ENCODE results near the gene LMO1. TPM values are rescaled to one million over a fixed set of nuclear protein-coding genes. Genes with fewer than 3 reads are reported as not detected.
A peak's percentile ranks its signal among the peaks of the same experiment; 100 is the strongest.

LMO1 gene
- total and polyA plus RNA-seq, 2 of the 8 experiments (the other 6 are each of a cell fraction or from before 2014, with no cell fraction given), result 0.17 TPM; not detected in 1

- Histone ChIP-seq H3K14ac (ENCODE audit: insufficient read length) (no peak overlapping the region), H4K91ac (replicated peaks; ENCODE audit: insufficient read length, low read length) (no peak overlapping the region), H3K27me3 (replicated peaks in 1 of 4; ENCODE audit: control insufficient read depth in 3 of 4, extremely low read depth in 1 of 4, insufficient read depth in 3 of 4, low read length in 3 of 4) (peaks cover 15 to 19% (median 17%) of the 10 kb centered on the region in 4 experiments), H3K18ac (ENCODE audit: extremely low read depth, low read length) (no peak overlapping the region), H3K79me1 (ENCODE audit: low read depth, low read length) (no peaks in the 10 kb centered on the region), H2BK120ac (replicated peaks; ENCODE audit: low read depth, low read length) (no peak overlapping the region), H3K27ac (ENCODE audit: low read depth, low read length) (no peak overlapping the region), H3K56ac (replicated peaks; ENCODE audit: insufficient read length, low read depth, low read length) (no peak overlapping the region), H2BK20ac (ENCODE audit: low read length) (no peak overlapping the region), H4K20me1 (replicated peaks in 1 of 2; ENCODE audit: control insufficient read depth in 1 of 2, insufficient read depth in 2 of 2, low read length in 2 of 2) (no peaks in the 10 kb centered on the region), H3K23me2 (ENCODE audit: low read depth, low read length) (no peaks in the 10 kb centered on the region; the same call in 1 of the 2 replicates), H2AK5ac (ENCODE audit: low read depth, low read length) (no peak overlapping the region), H2AFZ (ENCODE audit: low read length) (no peak overlapping the region), H3K79me2 (ENCODE audit: control insufficient read depth in 1 of 2, insufficient read depth in 2 of 2, low read length in 2 of 2) (no peaks in the 10 kb centered on the region), H3K4me1 (replicated peaks in 1 of 4; ENCODE audit: control insufficient read depth in 3 of 4, insufficient read depth in 4 of 4, low read length in 3 of 4) (peaks cover 0 to 3% (median 1%) of the 10 kb centered on the region in 4 experiments; a peak in 5 of 7 replicates), H2BK15ac (ENCODE audit: low read length) (no peak overlapping the region), H2BK12ac (ENCODE audit: low read depth, low read length) (no peak overlapping the region), H3K36me3 (ENCODE audit: control insufficient read depth in 2 of 4, insufficient read depth in 4 of 4, low read length in 3 of 4) (no peaks in the 10 kb centered on the region; a peak in 1 of 8 replicates), H4K8ac (ENCODE audit: extremely low read depth, insufficient read depth, low read length) (no peak overlapping the region), H3K23ac (ENCODE audit: insufficient read length) (no peak overlapping the region), H3K9ac (replicated peaks in 1 of 4; ENCODE audit: extremely low read depth in 1 of 4, low read depth in 3 of 4, low read length in 3 of 4) (no peak overlapping the region), H3K4me2 (ENCODE audit: insufficient read depth in 1 of 2, low read depth in 2 of 2, low read length in 2 of 2) (no peak overlapping the region), H3K4me3 (ENCODE audit: extremely low read depth in 1 of 4, insufficient read depth in 2 of 4, low read depth in 3 of 4, low read length in 4 of 4) (no peak overlapping the region), H4K5ac (ENCODE audit: insufficient read length, low read depth, low read length) (no peak overlapping the region), H2BK5ac (ENCODE audit: low read depth, low read length) (no peak overlapping the region), H3K4ac (replicated peaks; ENCODE audit: insufficient read length, low read depth, low read length) (no peak overlapping the region), H3K9me3 (ENCODE audit: insufficient read depth in 2 of 2, low read depth in 1 of 2, low read length in 1 of 2) (no peaks in the 10 kb centered on the region)
- WGBS, 2 experiments (ENCODE audit: extremely low coverage in 1 of 2, insufficient coverage in 1 of 2, insufficient read length in 1 of 2, insufficient replicate concordance in 2 of 2, low coverage in 1 of 2, low lambda C conversion rate in 2 of 2, missing lambda C conversion rate in 1 of 2), result 87% methylated on average over 4 of the region's 4 CpGs; no CpG with 5 or more reads in 1 of the 2 experiments
- CTCF ChIA-PET (ENCODE audit: partially characterized antibody), result interaction anchor here (0.9 to 16.6 kb wide), 10 partner anchors 7 to 100 kb away, joined by 3 to 171 read pairs (median 18); partner anchors contain the start of gene LMO1
- TF ChIP-seq SUZ12 (IDR thresholded peaks at IDR 0.05; ENCODE audit: low read length) (no peak), SIRT6 (IDR thresholded peaks at IDR 0.05; ENCODE audit: low read length) (no peak), NANOG (IDR thresholded peaks at IDR 0.05; ENCODE audit: insufficient read depth, low read depth, low read length, poor library complexity, severe bottlenecking) (no peak), EGR1 (IDR thresholded peaks at IDR 0.05; ENCODE audit: borderline replicate concordance, low read depth, low read length) (no peak), TBP (IDR thresholded peaks at IDR 0.05; ENCODE audit: low read depth, low read length) (no peak), SIX5 (IDR thresholded peaks at IDR 0.05; ENCODE audit: low read depth, low read length) (no peak), RAD21 (IDR thresholded peaks at IDR 0.05 in 1 of 2, conservative IDR thresholded peaks at IDR 0.05 in 1 of 2; ENCODE audit: low read depth in 2 of 2, low read length in 2 of 2) (no peak), SP2 (IDR thresholded peaks at IDR 0.05; ENCODE audit: low read length) (no peak), POU5F1 (IDR thresholded peaks at IDR 0.05; ENCODE audit: low read depth, low read length) (no peak), BACH1 (IDR thresholded peaks at IDR 0.05; ENCODE audit: low read length) (no peak)
- FAIRE-seq (no peak), DNase-seq (ENCODE audit: low read depth in 1 of 2, low spot score in 2 of 2) (peak in 1 of 2 experiments; percentile 8)
- POLR2A ChIA-PET (ENCODE audit: partially characterized antibody), result no interaction called here
Measured at GRCh38 chr11:8257003-8257664, 6.5 kb downstream of the LMO1 start.
